SK-N-SH treated with all-trans-retinoic acid at 6 μM for 48 hours (cell line): Measurements from ENCODE around the gene TMEM11.

Experiments used
- ATAC-seq: fragments of 200-7000 bp; cut with Tn5 transposase; 3 replicates; pipeline ENCODE4 v1.9.1; 2020; ENCODE audit warnings: mild to moderate bottlenecking, moderate library complexity
- ARNTL ChIP-seq: fragments of 450-650 bp; formaldehyde crosslinking; IDR thresholded peaks from 2 replicates; pipeline ENCODE4 v1.5.0; 2020; ENCODE audit warnings: low read depth, mild to moderate bottlenecking, moderate library complexity, borderline replicate concordance
- BACH2 ChIP-seq: fragments of 250-450 bp; sonication (Bioruptor Pico); IDR thresholded peaks from 2 replicates; pipeline ENCODE4 v1.9.0; 2021; ENCODE audit warnings: mild to moderate bottlenecking, borderline replicate concordance
- CSDC2 ChIP-seq: fragments of 250-450 bp; sonication (Bioruptor Pico); IDR thresholded peaks from 2 replicates; pipeline ENCODE4 v1.5.0; 2020; ENCODE audit warnings: mild to moderate bottlenecking, moderate library complexity
- CSRNP3 ChIP-seq: fragments of 250-450 bp; sonication (Bioruptor Pico); IDR thresholded peaks from 2 replicates; pipeline ENCODE4 v1.5.1; 2021; ENCODE audit warnings: mild to moderate bottlenecking, moderate library complexity
- ESRRG ChIP-seq: fragments of 250-450 bp; sonication (Bioruptor Pico); IDR thresholded peaks from 2 replicates; pipeline ENCODE4 v1.6.1; 2021; ENCODE audit warnings: mild to moderate bottlenecking
- GLIS3 ChIP-seq: fragments of 250-450 bp; sonication (Bioruptor Pico); IDR thresholded peaks from 2 replicates; pipeline ENCODE4 v1.5.0; 2020; ENCODE audit warnings: mild to moderate bottlenecking, moderate library complexity
- ISL1 ChIP-seq: fragments of 250-450 bp; sonication (Bioruptor Pico); IDR thresholded peaks from 2 replicates; pipeline ENCODE4 v2.1.2; 2022; ENCODE audit warnings: mild to moderate bottlenecking, moderate library complexity
- POU6F1 ChIP-seq: fragments of 250-450 bp; sonication (Bioruptor Pico); IDR thresholded peaks from 2 replicates; pipeline ENCODE4 v1.8.0; 2021; ENCODE audit warnings: low read depth, mild to moderate bottlenecking, moderate library complexity, borderline replicate concordance
- PPARA ChIP-seq: fragments of 250-450 bp; sonication (Bioruptor Pico); IDR thresholded peaks from 2 replicates; pipeline ENCODE4 v1.5.0; 2020; ENCODE audit warnings: mild to moderate bottlenecking, borderline replicate concordance
- SNAI2 ChIP-seq: fragments of 250-450 bp; sonication (Bioruptor Pico); IDR thresholded peaks from 2 replicates; pipeline ENCODE4 v1.5.0; 2020; ENCODE audit warnings: mild to moderate bottlenecking, moderate library complexity
- TCF4 ChIP-seq: fragments of 250-450 bp; sonication (Bioruptor Pico); IDR thresholded peaks from 2 replicates; pipeline ENCODE4 v1.8.0; 2021; ENCODE audit warnings: mild to moderate bottlenecking, moderate library complexity, borderline replicate concordance
- TOX ChIP-seq: fragments of 250-450 bp; sonication (Bioruptor Pico); IDR thresholded peaks from 2 replicates; pipeline ENCODE4 v1.8.0; 2021; ENCODE audit warnings: mild to moderate bottlenecking, moderate library complexity, borderline replicate concordance
- TSHZ2 ChIP-seq: fragments of 250-450 bp; sonication (Bioruptor Pico); IDR thresholded peaks from 2 replicates; pipeline ENCODE4 v1.5.0; 2020; ENCODE audit warnings: mild to moderate bottlenecking, moderate library complexity
- ZC3H10 ChIP-seq: fragments of 250-450 bp; sonication (Bioruptor Pico); IDR thresholded peaks from 2 replicates; pipeline ENCODE4 v1.5.1; 2021; ENCODE audit warnings: mild to moderate bottlenecking, moderate library complexity
- ZFP3 ChIP-seq: fragments of 250-450 bp; sonication (Bioruptor Pico); IDR thresholded peaks from 2 replicates; pipeline ENCODE4 v1.5.0; 2020; ENCODE audit warnings: mild to moderate bottlenecking, moderate library complexity
- ZNF70 ChIP-seq: fragments of 450-650 bp; formaldehyde crosslinking; IDR thresholded peaks from 2 replicates; pipeline ENCODE4 v1.5.0; 2020; ENCODE audit warnings: mild to moderate bottlenecking, moderate library complexity
- TF ChIP-seq, protein P1 (sequence below): fragments of 250-450 bp; sonication (Bioruptor Pico); IDR thresholded peaks from 2 replicates; pipeline ENCODE4 v1.8.0; 2020; ENCODE audit warnings: mild to moderate bottlenecking, moderate library complexity, borderline replicate concordance

TMEM11 gene

DNA sequence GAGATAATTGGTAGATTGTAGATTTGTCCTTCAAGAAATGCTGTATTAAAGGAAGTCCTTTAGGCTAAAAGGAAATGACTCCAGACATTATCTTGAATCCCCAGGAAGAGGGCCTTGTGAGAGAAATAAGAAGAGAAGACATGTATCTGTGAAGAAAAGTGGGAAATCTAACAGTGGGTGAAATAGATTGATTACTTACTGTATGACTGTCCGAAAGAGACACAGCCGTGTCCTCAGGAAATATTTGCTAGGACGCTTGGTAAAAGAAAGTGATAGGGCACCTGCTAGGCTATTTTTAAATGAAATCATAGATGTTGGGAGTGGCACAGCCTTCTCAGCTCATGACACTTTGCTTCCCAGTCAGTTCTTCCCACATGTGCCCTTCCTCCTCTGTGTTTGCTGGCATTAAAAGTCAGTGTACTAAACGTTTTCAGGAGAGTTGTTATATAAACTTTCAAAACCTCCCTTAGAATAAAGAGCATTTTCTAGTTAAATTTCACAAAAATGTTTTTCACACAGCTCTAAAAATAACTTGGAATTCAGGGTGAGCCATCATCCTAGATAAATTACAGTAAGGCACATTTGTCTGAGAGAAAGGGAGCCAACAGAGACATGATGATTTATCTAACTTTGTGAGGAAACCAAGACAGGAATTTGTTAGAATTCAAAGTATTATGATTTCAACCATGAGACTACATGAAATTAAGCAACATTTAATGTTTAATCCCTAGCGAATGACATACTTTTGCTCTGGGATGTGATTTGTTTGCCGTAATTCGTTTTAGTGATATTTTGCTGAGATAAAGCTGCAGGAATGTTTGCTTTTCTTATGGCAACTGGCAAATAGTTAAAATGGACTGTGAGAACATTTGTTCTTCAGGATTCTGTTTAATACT lies 52.2 kb downstream of the TMEM11 start (continued):
- no peak; the same call in 1 of the 2 replicates for TF ChIP-seq CSRNP3 (CRISPR knock-in tag)
- no peak for TF ChIP-seq PPARA
- TF ChIP-seq CSDC2 (CRISPR knock-in tag), result 0 out of 2 replicates have a peak, but pooled peaks have one; percentile 14
- TF ChIP-seq BACH2 (CRISPR knock-in tag), result no peak
- TF ChIP-seq TSHZ2 (CRISPR knock-in tag), result 0 out of 2 replicates have a peak, but pooled peaks have one; percentile 23
- TF ChIP-seq ARNTL (CRISPR knock-in tag), result no peak
- no peak for TF ChIP-seq ZNF70 (CRISPR knock-in tag)
- no peak for TF ChIP-seq TOX (CRISPR knock-in tag)

- TF ChIP-seq ZFP3 (CRISPR knock-in tag) (0 out of 2 replicates have a peak, but pooled peaks have one; percentile 54), TCF4 (no peak)
- TF ChIP-seq, all 23 proteins: peak for 1
- ATAC-seq, result no peak
Measured at GRCh38 chr17:21160401-21160800, 53.6 kb downstream of the TMEM11 start.

DNA sequence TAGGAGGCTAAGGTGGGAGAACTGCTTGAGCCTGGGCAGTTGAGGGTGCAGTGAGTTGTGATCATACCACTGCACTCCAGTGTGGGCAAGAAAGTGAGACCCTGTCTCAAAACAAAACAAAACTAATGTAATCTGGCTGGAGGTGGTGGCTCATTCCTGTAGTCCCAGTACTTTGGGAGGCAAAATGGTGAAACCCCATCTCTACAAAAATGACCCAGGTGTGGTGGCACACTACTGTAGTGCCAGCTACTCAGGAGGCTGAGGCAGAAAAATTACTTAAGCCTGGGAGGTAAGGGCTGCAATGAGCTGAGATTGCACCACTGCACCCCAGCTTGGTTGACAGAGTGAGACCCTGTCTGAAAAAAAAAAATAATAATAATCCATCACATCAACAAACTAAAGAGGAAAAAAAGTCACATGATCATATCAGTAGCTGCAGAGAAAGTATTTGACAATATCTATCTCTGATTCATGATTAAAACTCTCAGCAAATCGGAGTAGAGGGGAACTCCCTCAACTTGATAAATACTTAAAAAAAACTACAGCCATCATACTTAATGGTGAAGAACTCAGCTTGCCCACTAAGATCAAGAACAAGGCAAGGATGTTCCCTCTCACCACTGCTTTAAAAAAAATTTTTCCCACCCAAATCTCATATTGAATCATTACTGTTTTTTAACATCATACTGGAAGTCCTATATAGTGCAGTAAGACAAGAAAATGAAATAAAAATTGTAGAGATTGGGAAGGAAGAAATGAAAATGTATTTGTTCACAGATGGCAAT lies 56.2 kb downstream of the TMEM11 start:
- ATAC-seq, result no peak
- no peak for TF ChIP-seq BACH2 (CRISPR knock-in tag)
- no peak for TF ChIP-seq POU6F1 (CRISPR knock-in tag)
- TF ChIP-seq, protein P1, sequence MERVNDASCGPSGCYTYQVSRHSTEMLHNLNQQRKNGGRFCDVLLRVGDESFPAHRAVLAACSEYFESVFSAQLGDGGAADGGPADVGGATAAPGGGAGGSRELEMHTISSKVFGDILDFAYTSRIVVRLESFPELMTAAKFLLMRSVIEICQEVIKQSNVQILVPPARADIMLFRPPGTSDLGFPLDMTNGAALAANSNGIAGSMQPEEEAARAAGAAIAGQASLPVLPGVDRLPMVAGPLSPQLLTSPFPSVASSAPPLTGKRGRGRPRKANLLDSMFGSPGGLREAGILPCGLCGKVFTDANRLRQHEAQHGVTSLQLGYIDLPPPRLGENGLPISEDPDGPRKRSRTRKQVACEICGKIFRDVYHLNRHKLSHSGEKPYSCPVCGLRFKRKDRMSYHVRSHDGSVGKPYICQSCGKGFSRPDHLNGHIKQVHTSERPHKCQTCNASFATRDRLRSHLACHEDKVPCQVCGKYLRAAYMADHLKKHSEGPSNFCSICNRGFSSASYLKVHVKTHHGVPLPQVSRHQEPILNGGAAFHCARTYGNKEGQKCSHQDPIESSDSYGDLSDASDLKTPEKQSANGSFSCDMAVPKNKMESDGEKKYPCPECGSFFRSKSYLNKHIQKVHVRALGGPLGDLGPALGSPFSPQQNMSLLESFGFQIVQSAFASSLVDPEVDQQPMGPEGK (CRISPR knock-in tag), result no peak
- no peak for TF ChIP-seq TSHZ2 (CRISPR knock-in tag)
- no peak for TF ChIP-seq ESRRG (CRISPR knock-in tag)
- TF ChIP-seq SNAI2 (CRISPR knock-in tag), result no peak
- TF ChIP-seq ISL1 (CRISPR knock-in tag), result no peak
- no peak for TF ChIP-seq ZC3H10
- no peak for TF ChIP-seq GLIS3 (CRISPR knock-in tag)
- no peak for TF ChIP-seq ZFP3 (CRISPR knock-in tag)
- TF ChIP-seq ZNF70 (CRISPR knock-in tag), result no peak
- TF ChIP-seq TCF4, result no peak
